Epithelial cell of esophagus (primary cell): ENCODE measurements around the gene CDK12.
"Not testable (repeated sequence)": the region's sequence is repeated elsewhere in the genome, so short reads cannot be mapped to it uniquely, and the experiment has no call there.

ENCODE experiments used
- DNase-seq: peaks from one replicate; pipeline ENCODE4 v3.0.0; 2010; ENCODE audit warnings: low read depth
- H3K4me3 ChIP-seq: 2 replicates; pipeline ENCODE4 v1.5.1; 2011; ENCODE audit warnings: mild to moderate bottlenecking, low read length, control low read depth
- TF ChIP-seq, protein P1 (sequence below): IDR thresholded peaks from 2 replicates; pipeline ENCODE4 v1.5.1; 2011; ENCODE audit warnings: low read depth, mild to moderate bottlenecking, low read length, control low read depth, inconsistent platforms; ENCODE audit not compliant: insufficient read depth; ENCODE audit errors: missing control alignments

The CDK12 gene

DNA sequence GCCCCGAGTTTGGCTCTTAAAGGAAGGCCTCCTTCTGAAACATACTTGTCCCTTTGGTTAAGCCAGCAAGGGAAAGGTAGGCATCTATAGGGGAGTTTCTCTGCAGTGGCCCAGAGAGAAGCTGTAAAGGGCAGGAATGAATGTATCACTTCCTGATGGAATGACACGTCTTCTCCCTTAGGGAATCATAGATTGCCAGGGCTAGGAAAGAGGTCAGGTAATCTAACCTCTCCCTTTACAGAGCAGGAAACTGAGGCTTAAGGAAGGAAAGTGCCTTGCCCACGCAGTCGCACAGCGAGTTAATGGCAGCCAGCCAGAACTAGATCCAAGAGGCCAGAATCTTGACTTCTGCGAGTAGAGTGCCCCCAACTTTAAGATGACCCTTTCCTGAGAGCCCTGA, 80.4 kb downstream of the CDK12 start:
- DNase-seq = no peak
- no peak overlapping the region for H3K4me3 ChIP-seq
- TF ChIP-seq, protein P1, sequence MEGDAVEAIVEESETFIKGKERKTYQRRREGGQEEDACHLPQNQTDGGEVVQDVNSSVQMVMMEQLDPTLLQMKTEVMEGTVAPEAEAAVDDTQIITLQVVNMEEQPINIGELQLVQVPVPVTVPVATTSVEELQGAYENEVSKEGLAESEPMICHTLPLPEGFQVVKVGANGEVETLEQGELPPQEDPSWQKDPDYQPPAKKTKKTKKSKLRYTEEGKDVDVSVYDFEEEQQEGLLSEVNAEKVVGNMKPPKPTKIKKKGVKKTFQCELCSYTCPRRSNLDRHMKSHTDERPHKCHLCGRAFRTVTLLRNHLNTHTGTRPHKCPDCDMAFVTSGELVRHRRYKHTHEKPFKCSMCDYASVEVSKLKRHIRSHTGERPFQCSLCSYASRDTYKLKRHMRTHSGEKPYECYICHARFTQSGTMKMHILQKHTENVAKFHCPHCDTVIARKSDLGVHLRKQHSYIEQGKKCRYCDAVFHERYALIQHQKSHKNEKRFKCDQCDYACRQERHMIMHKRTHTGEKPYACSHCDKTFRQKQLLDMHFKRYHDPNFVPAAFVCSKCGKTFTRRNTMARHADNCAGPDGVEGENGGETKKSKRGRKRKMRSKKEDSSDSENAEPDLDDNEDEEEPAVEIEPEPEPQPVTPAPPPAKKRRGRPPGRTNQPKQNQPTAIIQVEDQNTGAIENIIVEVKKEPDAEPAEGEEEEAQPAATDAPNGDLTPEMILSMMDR = no peak

DNA sequence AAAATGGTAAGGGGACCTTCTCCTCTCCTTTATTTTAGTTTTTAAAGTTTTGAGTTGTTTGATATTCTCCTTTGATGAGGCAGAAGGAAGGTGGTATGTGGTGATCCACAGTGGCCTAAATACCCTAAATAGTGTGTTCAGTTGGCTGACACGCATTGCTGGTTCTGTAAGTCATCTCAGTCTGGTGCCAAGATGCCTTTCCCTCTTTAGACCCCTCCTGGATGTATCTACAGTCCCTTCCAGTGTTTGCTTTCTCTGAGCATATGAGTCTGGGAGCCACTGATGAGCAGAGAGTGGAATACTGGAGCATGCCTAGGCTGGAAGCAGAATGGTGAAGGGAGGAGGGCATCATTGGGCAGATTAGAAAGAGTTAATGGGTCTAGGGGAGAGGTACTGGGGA, 81.9 kb downstream of the CDK12 start:
- TF ChIP-seq, protein P1 = no peak
- no peak for DNase-seq
- no peak overlapping the region for H3K4me3 ChIP-seq

DNA sequence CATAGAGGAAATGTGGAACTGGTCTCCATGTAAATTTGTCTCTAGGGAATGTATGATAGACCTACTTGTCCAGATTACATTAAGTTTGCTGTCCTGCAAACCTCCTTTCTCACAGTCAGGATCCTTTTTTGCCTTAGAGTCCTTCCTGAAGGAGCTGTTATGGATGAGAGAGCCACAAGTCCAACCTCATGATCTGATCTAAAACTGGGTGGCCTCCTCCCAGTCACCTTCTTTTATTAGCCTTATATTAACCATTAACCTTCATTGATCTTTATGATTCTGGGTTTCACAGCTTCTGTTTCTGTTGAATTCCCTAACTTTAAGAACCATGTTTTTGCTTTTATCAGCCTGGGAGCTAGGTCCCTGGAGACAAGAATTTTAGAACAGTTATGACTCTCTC, 82.4 kb downstream of the CDK12 start:
- H3K4me3 ChIP-seq = no peak overlapping the region
- TF ChIP-seq, protein P1 = no peak
- no peak for DNase-seq

DNA sequence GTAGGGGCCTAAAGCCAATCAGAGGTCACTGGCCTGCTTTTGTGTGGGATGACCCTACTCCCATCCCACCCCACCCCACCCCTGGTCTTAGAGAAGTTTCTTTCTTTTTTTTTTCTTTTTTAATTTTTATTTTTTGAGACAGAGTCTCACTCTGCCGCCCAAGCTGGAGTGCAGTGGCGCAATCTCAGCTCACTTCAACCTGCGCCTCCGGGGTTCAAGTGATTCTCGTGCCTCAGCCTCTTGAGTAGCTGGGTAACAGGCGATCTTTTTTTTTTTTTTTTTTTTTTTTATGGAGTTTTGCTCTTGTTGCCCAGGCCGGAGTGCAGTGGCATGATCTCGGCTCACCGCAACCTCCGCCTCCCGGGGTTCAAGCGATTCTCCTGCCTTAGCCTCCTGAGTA, 83.1 kb downstream of the CDK12 start:
- not testable (repeated sequence) for H3K4me3 ChIP-seq, DNase-seq

DNA sequence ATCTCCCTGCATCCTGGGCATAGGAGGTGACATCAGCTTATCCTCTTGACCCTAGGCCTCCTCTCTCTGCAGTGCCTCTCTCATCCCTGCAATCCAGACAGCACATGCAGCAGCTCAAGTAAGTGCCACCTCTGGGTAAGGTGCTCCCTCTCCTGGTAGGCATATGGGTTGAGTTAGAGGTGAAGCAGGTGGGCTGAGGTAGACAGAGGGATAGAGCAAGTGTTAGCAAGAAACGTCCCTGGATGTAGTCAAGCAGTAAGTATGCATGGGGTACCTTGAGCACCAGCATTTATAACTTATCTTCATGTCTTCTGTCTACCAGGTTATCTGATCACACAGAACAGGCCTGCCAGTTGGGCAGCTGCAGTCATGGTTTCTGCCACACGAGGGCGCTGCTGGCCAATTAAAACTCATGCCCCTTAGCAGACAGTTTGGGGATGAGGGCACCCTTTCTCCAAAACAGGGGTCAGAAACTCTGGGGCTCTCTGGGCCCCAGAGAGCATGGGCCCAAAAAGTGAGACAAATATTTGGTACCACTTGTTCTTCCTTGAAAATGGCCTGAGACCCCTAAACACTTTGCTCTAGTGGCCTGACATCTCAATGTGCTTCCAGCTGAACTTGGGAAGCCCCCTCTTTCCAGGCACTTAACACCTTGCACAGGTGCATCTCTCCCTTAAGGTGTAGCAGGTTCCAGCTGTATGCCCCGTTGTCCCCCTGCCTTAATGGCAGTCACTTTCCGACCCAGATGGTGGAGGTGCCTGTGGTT, 86.6 kb downstream of the CDK12 start:
- TF ChIP-seq, protein P1 = peak; percentile 88
- H3K4me3 ChIP-seq = no peak overlapping the region
- DNase-seq = peak; percentile 48

DNA sequence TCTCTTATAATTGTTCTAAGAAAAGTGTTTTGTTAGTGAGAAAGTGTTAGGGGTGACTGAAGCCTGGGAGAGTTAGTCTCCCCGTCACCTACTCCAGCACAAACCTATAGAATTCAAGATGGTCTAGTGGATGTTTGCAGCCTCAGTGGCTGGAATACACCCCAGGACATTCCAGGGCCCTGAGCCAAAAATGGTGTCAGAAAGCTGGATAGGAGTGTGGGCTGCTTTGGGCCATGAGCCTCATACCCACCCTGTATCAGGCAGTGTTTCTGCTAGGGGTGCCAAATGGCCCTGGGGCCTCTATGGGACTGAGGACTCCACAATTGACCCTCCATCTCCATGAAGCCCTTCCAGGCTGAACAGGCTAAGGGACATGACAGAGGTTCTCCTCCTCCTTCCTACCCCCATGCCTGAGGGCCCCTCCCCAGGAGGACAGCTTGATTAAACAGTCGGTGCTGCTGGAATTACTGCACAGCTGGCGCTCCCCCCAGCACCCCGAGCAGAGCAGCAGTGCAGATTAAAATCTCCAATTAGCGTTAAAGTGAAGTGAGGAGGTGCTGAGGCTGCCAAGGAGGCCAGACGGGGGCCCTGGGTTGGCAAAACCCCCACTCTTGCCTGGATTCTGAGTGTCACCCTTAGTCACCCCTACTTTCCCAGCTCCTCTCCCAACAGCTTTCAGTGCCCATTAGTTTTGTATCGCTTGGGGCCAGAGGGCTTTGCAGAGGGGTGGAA, 87.4 kb downstream of the CDK12 start:
- H3K4me3 ChIP-seq = no peak overlapping the region
- TF ChIP-seq, protein P1 = no peak
- DNase-seq = no peak

DNA sequence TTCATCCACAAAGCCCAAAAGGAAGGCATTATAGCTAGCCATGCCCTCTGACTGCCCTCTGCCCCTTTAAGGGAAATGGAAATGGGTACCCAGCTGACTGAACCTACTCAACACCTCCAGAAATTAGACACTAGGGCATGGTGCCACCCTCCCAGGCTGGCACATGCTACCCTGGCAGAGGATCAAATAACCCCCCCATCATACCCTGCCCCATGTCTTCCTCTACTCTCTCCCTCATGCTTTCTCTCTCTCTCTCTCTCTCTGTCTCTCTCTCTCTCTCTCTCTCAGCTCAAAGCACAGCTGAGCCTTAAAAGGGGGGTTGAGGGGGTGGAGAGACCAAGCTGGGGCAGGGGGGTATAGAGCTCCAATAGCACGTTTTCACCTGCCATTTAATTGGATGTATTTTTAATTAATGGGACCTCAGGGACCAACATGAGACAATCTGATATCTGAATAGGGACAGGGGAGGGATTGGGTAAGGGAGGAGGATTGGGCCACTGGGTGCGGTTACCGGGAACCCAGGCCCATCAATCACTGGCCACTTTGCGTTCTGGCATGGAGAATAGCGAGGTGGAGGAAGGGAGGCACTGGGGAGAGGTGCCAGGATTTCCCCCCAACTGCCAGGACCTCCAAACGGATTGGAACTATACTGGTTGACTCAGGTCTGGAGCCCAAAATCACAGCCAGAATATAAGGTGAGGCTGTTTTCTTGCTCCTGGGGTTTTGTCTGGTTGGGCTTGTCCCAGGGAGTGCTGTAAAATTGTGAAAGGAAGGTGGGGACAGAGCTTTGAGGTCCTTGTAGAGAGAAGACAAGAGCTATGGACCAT, 88.7 kb downstream of the CDK12 start:
- H3K4me3 ChIP-seq = no peak overlapping the region
- DNase-seq = no peak
- TF ChIP-seq, protein P1 = no peak
